HL-60 (cell line): ENCODE results near the gene SHROOM1.

Experiments
- DNase-seq, 2 experiments: peaks; one replicate each; pipeline ENCODE4 v3.0.0-alpha.2; 2010 to 2020; ENCODE audit warnings: low read depth in 1 of 2, low spot score in 1 of 2
- H3K27ac ChIP-seq: fragments of 250-450 bp; sonication (Bioruptor Pico); replicated peaks from 2 replicates; pipeline ENCODE4 v1.5.1; 2020; ENCODE audit warnings: mild to moderate bottlenecking, moderate library complexity
- H3K27me3 ChIP-seq: fragments of 250-450 bp; sonication (Bioruptor Pico); 2 replicates; pipeline ENCODE4 v1.5.1; 2021; ENCODE audit warnings: mild to moderate bottlenecking, moderate library complexity; ENCODE audit not compliant: insufficient read depth, poor library complexity, severe bottlenecking
- H3K4me3 ChIP-seq: replicated peaks from 2 replicates; pipeline ENCODE4 v1.5.1; 2011; ENCODE audit warnings: mild to moderate bottlenecking, control low read depth, low read length; ENCODE audit not compliant: insufficient read depth
- CTCF ChIP-seq: IDR thresholded peaks from one replicate; pipeline ENCODE4 v1.5.1; 2011; ENCODE audit warnings: low read length, control low read depth, inconsistent platforms; ENCODE audit not compliant: insufficient read depth
- GABPA ChIP-seq: IDR thresholded peaks from 2 replicates; pipeline ENCODE4 v1.6.1; 2012; ENCODE audit warnings: low read depth
- POLR2AphosphoS5 ChIP-seq: IDR thresholded peaks from 2 replicates; pipeline ENCODE4 v1.6.1; 2012; ENCODE audit warnings: low read depth
- REST ChIP-seq: IDR thresholded peaks from 2 replicates; pipeline ENCODE4 v1.6.1; 2012; ENCODE audit warnings: low read depth; ENCODE audit not compliant: insufficient replicate concordance
- SPI1 ChIP-seq: IDR thresholded peaks from 2 replicates; pipeline ENCODE4 v1.6.1; 2012; ENCODE audit warnings: low read depth, mild to moderate bottlenecking, borderline replicate concordance

Gene SHROOM1

GRCh38 chr5:132778856-132779255 is 51.6 kb downstream of the SHROOM1 start:
- H3K4me3 ChIP-seq = no peak overlapping the region
- TF ChIP-seq GABPA = no peak
- no peak for TF ChIP-seq CTCF
- no peak for TF ChIP-seq REST
- TF ChIP-seq SPI1 = no peak
- TF ChIP-seq POLR2AphosphoS5 = no peak
- H3K27me3 ChIP-seq = no peaks in the 10 kb centered on the region
- DNase-seq = no peak
- H3K27ac ChIP-seq = no peak overlapping the region

- Histone ChIP-seq H3K27ac (no peak overlapping the region), H3K4me3 (no peak overlapping the region), H3K27me3 (no peaks in the 10 kb centered on the region)
- TF ChIP-seq REST (no peak), GABPA (no peak), CTCF (no peak), POLR2AphosphoS5 (no peak), SPI1 (no peak)
- DNase-seq = no peak
Measured at GRCh38 chr5:132778129-132778528, 52.3 kb downstream of the SHROOM1 start.

GRCh38 chr5:132777209-132778069 is 53.0 kb downstream of the SHROOM1 start, which contains the start of gene SEPTIN8:
SEPTIN8 (minus strand) TSS chr5:132777239; CDS start chr5:132777137, 102 bp downstream.
- no peak for DNase-seq
- Histone ChIP-seq H3K27me3 (no peaks in the 10 kb centered on the region), H3K4me3 (peak within 1 kb of the TSS; percentile 55), H3K27ac (no peak within 1 kb of the TSS; the same call in 1 of the 2 replicates)
- TF ChIP-seq POLR2AphosphoS5 (no peak), REST (no peak), GABPA (no peak), SPI1 (peak; percentile 16; the same call in 1 of the 2 replicates)
